CD14-positive monocyte (primary cell): Measurements from ENCODE around the gene INS. TPM values are rescaled to one million over a fixed set of nuclear protein-coding genes. Genes with fewer than 3 reads are reported as not detected.

ENCODE experiments used
- DNase-seq, 3 donors: peaks; one replicate each; pipeline ENCODE4 v3.0.0-alpha.2; 2011 to 2022
- H2AFZ ChIP-seq: 2 replicates; pipeline ENCODE4 v1.6.0; 2012; ENCODE audit warnings: mild to moderate bottlenecking, low read depth, low read length, inconsistent platforms; ENCODE audit not compliant: insufficient read depth, poor library complexity, severe bottlenecking
- H3K27ac ChIP-seq, 2 donors: 1 replicate in 1 of 2; 2 replicates in 1 of 2; pipeline ENCODE4 v1.5.1; 2012 to 2013; ENCODE audit warnings: low read length in 2 of 2, control low read depth in 1 of 2, inconsistent platforms in 1 of 2, low read depth in 1 of 2, mild to moderate bottlenecking in 1 of 2
- H3K27me3 ChIP-seq, 2 donors: one replicate each; pipeline versions ENCODE4 v1.6.0 to v1.6.1; 2011 to 2013; ENCODE audit warnings: low read length in 2 of 2; ENCODE audit not compliant: control insufficient read depth in 2 of 2, insufficient read depth in 2 of 2
- H3K36me3 ChIP-seq, 2 donors: replicated peaks in 1 of 2; 1 replicate in 1 of 2; 2 replicates in 1 of 2; pipeline versions ENCODE4 v1.5.1 to v1.6.1; 2012 to 2013; ENCODE audit warnings: low read length in 2 of 2, control low read depth in 1 of 2, inconsistent platforms in 1 of 2, mild to moderate bottlenecking in 1 of 2; ENCODE audit not compliant: insufficient read depth in 2 of 2, control insufficient read depth in 1 of 2
- H3K4me1 ChIP-seq, 2 donors: 1 replicate in 1 of 2; 2 replicates in 1 of 2; pipeline versions ENCODE4 v1.5.1 to v1.6.1; 2012 to 2013; ENCODE audit warnings: low read length in 2 of 2, control low read depth in 1 of 2, inconsistent platforms in 1 of 2, mild to moderate bottlenecking in 1 of 2, moderate library complexity in 1 of 2; ENCODE audit not compliant: insufficient read depth in 2 of 2, control insufficient read depth in 1 of 2
- H3K4me2 ChIP-seq: replicated peaks from 2 replicates; pipeline ENCODE3; 2012; ENCODE audit warnings: low read length, moderate library complexity, mild to moderate bottlenecking; ENCODE audit not compliant: poor library complexity, severe bottlenecking; ENCODE audit errors: extremely low read depth
- H3K4me3 ChIP-seq, 3 experiments: fragments of 200-600 bp in 1 of 3; sonication (generic) in 1 of 3; replicated peaks in 1 of 3; 1 replicate in 2 of 3; 2 replicates in 1 of 3; pipeline ENCODE4 v1.5.1; 2011 to 2013; ENCODE audit warnings: low read length in 3 of 3, mild to moderate bottlenecking in 3 of 3, control low read depth in 2 of 3, low read depth in 2 of 3, inconsistent platforms in 1 of 3, moderate library complexity in 1 of 3
- H3K79me2 ChIP-seq: 2 replicates; pipeline ENCODE4 v1.6.0; 2012; ENCODE audit warnings: mild to moderate bottlenecking, control low read depth, inconsistent platforms, low read length, moderate library complexity; ENCODE audit not compliant: insufficient read depth
- H3K9ac ChIP-seq: 2 replicates; pipeline ENCODE4 v1.6.0; 2017; ENCODE audit warnings: low read length, mild to moderate bottlenecking; ENCODE audit not compliant: insufficient read depth, poor library complexity, severe bottlenecking
- H3K9me3 ChIP-seq, 2 donors: replicated peaks in 1 of 2; 1 replicate in 1 of 2; 2 replicates in 1 of 2; pipeline versions ENCODE4 v1.5.1 to v1.6.1; 2012 to 2013; ENCODE audit warnings: low read length in 2 of 2, control low read depth in 1 of 2; ENCODE audit not compliant: control insufficient read depth in 1 of 2, insufficient read depth in 1 of 2
- H4K20me1 ChIP-seq: 2 replicates; pipeline ENCODE4 v1.6.0; 2012; ENCODE audit warnings: mild to moderate bottlenecking, low read length, control low read depth, moderate library complexity; ENCODE audit not compliant: insufficient read depth
- H3K27ac Mint-ChIP-seq, 7 donors: one replicate each; pipeline ENCODE4 v1.8.0; 2020; ENCODE audit warnings: mild to moderate bottlenecking in 7 of 7, mixed read lengths in 7 of 7, moderate library complexity in 6 of 7, inconsistent platforms in 2 of 7
- H3K27me3 Mint-ChIP-seq, 3 donors: one replicate each; pipeline ENCODE4 v1.8.0; 2021 to 2022; ENCODE audit warnings: low read depth in 3 of 3, mild to moderate bottlenecking in 3 of 3, mixed read lengths in 3 of 3, moderate library complexity in 3 of 3, inconsistent platforms in 1 of 3
- H3K36me3 Mint-ChIP-seq, 2 donors: one replicate each; pipeline ENCODE4 v1.8.0; 2020; ENCODE audit warnings: mixed read lengths in 2 of 2, inconsistent platforms in 1 of 2, mild to moderate bottlenecking in 1 of 2
- H3K4me1 Mint-ChIP-seq: one replicate; pipeline ENCODE4 v1.8.0; 2020; ENCODE audit warnings: mild to moderate bottlenecking, mixed read lengths
- H3K4me3 Mint-ChIP-seq, 2 donors: one replicate each; pipeline ENCODE4 v1.8.0; 2020; ENCODE audit warnings: mild to moderate bottlenecking in 2 of 2, mixed read lengths in 2 of 2, moderate library complexity in 1 of 2
- H3K9me3 Mint-ChIP-seq, 7 donors: one replicate each; pipeline ENCODE4 v1.8.0; 2020 to 2022; ENCODE audit warnings: mixed read lengths in 7 of 7, mild to moderate bottlenecking in 6 of 7, moderate library complexity in 6 of 7, inconsistent platforms in 2 of 7
- WGBS: methylation state at CpG from one replicate; pipeline ENCODE4 v1.1.5; 2013; ENCODE audit warnings: missing lambda C conversion rate; ENCODE audit not compliant: insufficient coverage; 5-methylcytosine and 5-hydroxymethylcytosine counted together
- intact Hi-C, 2 donors: fragments of 100-400 bp; cut with micrococcal nuclease; formaldehyde crosslinking; loops; one replicate each; pipeline versions ENCODE4 v1.15.0 to v1.15.1; 2023
- polyA plus RNA-seq, 3 donors: library from polyadenylated mRNA; depleted of rRNA in 1 of 3; unstranded in 2 of 3; stranded (reverse) in 1 of 3; fragments of 300-500 nt in 2 of 3; fragments of >200 nt in 1 of 3; fragmentation: Illumina TruSeq in 2 of 3; gene quantifications; 1 replicate in 2 of 3; 2 replicates in 1 of 3; pipeline ENCODE4 v1.2.3, GENCODE V29; 2012 to 2021
- TF ChIP-seq, protein P1 (sequence below): fragments of 200-600 bp; IDR thresholded peaks from one replicate; pipeline ENCODE4 v1.8.0; 2022; ENCODE audit warnings: antibody characterized with exemption, mild to moderate bottlenecking

INS gene
- polyA plus RNA-seq, 3 donors = not detected

GRCh38 chr11:2203440-2204259 lies 42.6 kb upstream of the INS start:
- Histone ChIP-seq H3K4me3 (no peak overlapping the region), H3K9ac (no peak overlapping the region), H3K27ac (no peak overlapping the region), H4K20me1 (no peaks in the 10 kb centered on the region), H2AFZ (no peak overlapping the region), H3K79me2 (no peaks in the 10 kb centered on the region), H3K4me2 (no peak overlapping the region), H3K4me1 (no peaks in the 10 kb centered on the region), H3K27me3 (no peaks in the 10 kb centered on the region), H3K36me3 (no peaks in the 10 kb centered on the region), H3K9me3 (peaks cover 4 to 7% of the 10 kb centered on the region in 2 donors)
- H3K36me3 Mint-ChIP-seq = no peaks in the 10 kb centered on the region
- DNase-seq = no peak
- H3K27me3 Mint-ChIP-seq = peaks cover 4 to 10% (median 10%) of the 10 kb centered on the region in 3 donors
- no peak overlapping the region for H3K27ac Mint-ChIP-seq
- intact Hi-C loops = no loop called here
- peaks cover 3 to 12% (median 8%) of the 10 kb centered on the region in 7 donors for H3K9me3 Mint-ChIP-seq
- H3K4me3 Mint-ChIP-seq = no peak overlapping the region
- H3K4me1 Mint-ChIP-seq = no peaks in the 10 kb centered on the region
- WGBS = 98% methylated on average over 18 of the region's 23 CpGs
- TF ChIP-seq, protein P1, sequence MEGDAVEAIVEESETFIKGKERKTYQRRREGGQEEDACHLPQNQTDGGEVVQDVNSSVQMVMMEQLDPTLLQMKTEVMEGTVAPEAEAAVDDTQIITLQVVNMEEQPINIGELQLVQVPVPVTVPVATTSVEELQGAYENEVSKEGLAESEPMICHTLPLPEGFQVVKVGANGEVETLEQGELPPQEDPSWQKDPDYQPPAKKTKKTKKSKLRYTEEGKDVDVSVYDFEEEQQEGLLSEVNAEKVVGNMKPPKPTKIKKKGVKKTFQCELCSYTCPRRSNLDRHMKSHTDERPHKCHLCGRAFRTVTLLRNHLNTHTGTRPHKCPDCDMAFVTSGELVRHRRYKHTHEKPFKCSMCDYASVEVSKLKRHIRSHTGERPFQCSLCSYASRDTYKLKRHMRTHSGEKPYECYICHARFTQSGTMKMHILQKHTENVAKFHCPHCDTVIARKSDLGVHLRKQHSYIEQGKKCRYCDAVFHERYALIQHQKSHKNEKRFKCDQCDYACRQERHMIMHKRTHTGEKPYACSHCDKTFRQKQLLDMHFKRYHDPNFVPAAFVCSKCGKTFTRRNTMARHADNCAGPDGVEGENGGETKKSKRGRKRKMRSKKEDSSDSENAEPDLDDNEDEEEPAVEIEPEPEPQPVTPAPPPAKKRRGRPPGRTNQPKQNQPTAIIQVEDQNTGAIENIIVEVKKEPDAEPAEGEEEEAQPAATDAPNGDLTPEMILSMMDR = no peak

DNA sequence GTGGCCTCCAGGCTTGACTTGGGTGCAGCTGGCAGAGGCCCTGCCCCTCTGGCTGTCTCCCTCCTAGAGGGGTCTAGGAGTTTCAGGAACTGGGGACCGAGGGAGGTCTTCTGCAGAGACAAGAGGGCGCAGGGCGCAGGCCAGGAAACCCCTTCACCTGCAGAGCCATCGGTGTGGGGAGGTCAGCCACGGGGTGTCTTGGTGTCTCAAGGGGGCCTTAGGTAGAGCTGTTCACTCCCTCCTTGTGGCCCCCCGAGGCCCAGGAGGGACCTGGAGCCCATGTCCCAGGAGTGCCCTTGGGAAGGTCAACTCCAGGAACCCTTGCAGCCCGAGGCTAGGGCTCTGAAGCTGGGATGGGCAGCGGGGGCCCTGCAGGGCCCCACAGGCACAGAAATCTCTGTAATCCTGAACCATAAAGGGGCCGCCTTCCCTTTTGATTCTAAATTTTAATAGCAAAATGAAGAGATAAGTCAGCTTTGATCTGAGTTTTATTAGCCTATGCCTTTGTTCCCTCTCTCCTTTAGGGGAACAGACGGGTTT lies 42.0 kb upstream of the INS start:
- Histone ChIP-seq H3K27me3 (no peaks in the 10 kb centered on the region), H4K20me1 (no peaks in the 10 kb centered on the region), H3K9me3 (peaks cover 4 to 7% of the 10 kb centered on the region in 2 donors), H3K4me1 (no peaks in the 10 kb centered on the region), H3K79me2 (no peaks in the 10 kb centered on the region), H3K9ac (no peak overlapping the region), H3K27ac (no peak overlapping the region), H3K36me3 (no peaks in the 10 kb centered on the region), H2AFZ (no peak overlapping the region), H3K4me2 (no peak overlapping the region), H3K4me3 (no peak overlapping the region)
- Mint-ChIP-seq H3K27me3 (peaks cover 7 to 10% (median 10%) of the 10 kb centered on the region in 3 donors), H3K27ac (no peak overlapping the region), H3K4me3 (no peak overlapping the region), H3K9me3 (peaks cover 3 to 12% (median 8%) of the 10 kb centered on the region in 7 donors), H3K4me1 (no peaks in the 10 kb centered on the region), H3K36me3 (no peaks in the 10 kb centered on the region)
- TF ChIP-seq, protein P1 = no peak
- intact Hi-C loops = no loop called here
- WGBS = 93% methylated on average over 7 of the region's 10 CpGs
- no peak for DNase-seq
